GM23338 (cell line): ENCODE results near the gene CAPZB.

ENCODE experiments used
- EZH2phosphoT487 ChIP-seq: fragments of 200-600 bp; sonication (generic); IDR thresholded peaks from one replicate; pipeline ENCODE4 v1.8.1; 2018; ENCODE audit warnings: antibody characterized with exemption; ENCODE audit not compliant: unreplicated experiment
- POLR2AphosphoS5 ChIP-seq: IDR thresholded peaks from 2 replicates; pipeline ENCODE4 v1.6.1; 2016; ENCODE audit warnings: antibody characterized with exemption, low read depth
- STAT1 ChIP-seq: IDR thresholded peaks from one replicate; pipeline ENCODE4 v1.6.1; 2016; ENCODE audit warnings: antibody characterized with exemption; ENCODE audit not compliant: unreplicated experiment
- ZNF331 ChIP-seq: fragments of 250-450 bp; sonication (Bioruptor Pico); IDR thresholded peaks from 2 replicates; pipeline ENCODE4 v1.5.0; 2020; ENCODE audit warnings: low read depth, mild to moderate bottlenecking, moderate library complexity
- TF ChIP-seq, protein P1 (sequence below), 2 experiments: fragments of 200-600 bp in 1 of 2; sonication (generic) in 1 of 2; conservative IDR thresholded peaks; 2 replicates each; pipeline versions ENCODE4 v1.5.1 to v1.6.1; 2016 to 2017; ENCODE audit warnings: antibody characterized with exemption in 2 of 2, low read depth in 2 of 2, mild to moderate bottlenecking in 2 of 2, moderate library complexity in 1 of 2
- TF ChIP-seq, protein P2 (sequence below): IDR thresholded peaks from 2 replicates; pipeline ENCODE4 v1.6.1; 2016; ENCODE audit warnings: antibody characterized with exemption

DNA sequence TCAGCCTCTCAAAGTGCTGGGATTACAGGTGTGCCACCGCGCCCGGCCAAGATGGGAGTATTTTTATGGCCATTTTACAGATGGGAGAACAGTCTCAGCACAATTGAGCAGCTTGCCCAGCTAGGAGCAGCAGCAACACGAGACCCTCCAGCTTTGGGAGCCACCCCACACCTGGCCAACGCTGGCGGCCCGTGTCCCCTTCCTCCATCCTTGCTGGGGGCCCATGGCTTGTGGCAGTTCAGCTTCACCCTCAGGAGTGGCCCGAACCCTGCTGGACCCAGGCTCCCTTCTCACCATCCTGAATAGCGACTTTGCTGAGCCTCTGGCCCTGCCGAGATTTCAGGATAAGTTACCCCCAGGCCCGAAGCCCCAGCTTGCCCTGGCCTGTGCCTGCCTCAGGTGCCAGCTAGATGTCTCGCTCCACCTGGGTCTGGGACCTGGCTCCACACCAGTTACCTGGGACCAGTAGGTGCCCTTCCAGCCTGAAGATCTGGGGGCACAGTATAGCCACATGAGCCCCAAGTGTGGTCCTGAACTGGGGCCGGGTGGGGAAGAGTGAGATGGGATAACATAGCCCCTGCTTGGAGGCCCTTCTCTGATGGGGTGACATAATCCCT, 154.0 kb downstream of the CAPZB start:
- TF ChIP-seq, protein P1, sequence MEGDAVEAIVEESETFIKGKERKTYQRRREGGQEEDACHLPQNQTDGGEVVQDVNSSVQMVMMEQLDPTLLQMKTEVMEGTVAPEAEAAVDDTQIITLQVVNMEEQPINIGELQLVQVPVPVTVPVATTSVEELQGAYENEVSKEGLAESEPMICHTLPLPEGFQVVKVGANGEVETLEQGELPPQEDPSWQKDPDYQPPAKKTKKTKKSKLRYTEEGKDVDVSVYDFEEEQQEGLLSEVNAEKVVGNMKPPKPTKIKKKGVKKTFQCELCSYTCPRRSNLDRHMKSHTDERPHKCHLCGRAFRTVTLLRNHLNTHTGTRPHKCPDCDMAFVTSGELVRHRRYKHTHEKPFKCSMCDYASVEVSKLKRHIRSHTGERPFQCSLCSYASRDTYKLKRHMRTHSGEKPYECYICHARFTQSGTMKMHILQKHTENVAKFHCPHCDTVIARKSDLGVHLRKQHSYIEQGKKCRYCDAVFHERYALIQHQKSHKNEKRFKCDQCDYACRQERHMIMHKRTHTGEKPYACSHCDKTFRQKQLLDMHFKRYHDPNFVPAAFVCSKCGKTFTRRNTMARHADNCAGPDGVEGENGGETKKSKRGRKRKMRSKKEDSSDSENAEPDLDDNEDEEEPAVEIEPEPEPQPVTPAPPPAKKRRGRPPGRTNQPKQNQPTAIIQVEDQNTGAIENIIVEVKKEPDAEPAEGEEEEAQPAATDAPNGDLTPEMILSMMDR (conservative IDR thresholded peaks at IDR 0.05; ENCODE audit: low read depth in 2 of 2), result no peak
- TF ChIP-seq POLR2AphosphoS5 (no peak), EZH2phosphoT487 (no peak), STAT1 (no peak), ZNF331 (CRISPR knock-in tag) (no peak)
- TF ChIP-seq, protein P2, sequence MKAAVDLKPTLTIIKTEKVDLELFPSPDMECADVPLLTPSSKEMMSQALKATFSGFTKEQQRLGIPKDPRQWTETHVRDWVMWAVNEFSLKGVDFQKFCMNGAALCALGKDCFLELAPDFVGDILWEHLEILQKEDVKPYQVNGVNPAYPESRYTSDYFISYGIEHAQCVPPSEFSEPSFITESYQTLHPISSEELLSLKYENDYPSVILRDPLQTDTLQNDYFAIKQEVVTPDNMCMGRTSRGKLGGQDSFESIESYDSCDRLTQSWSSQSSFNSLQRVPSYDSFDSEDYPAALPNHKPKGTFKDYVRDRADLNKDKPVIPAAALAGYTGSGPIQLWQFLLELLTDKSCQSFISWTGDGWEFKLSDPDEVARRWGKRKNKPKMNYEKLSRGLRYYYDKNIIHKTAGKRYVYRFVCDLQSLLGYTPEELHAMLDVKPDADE, result no peak
